NT2/D1 (cell line): ENCODE results near the gene CPEB3.

ENCODE experiments used
- SUZ12 ChIP-seq: IDR thresholded peaks from 2 replicates; pipeline ENCODE4 v1.6.1; 2011; ENCODE audit not compliant: insufficient read length, insufficient read depth; ENCODE audit errors: extremely low read depth
- YY1 ChIP-seq: IDR thresholded peaks from 2 replicates; pipeline ENCODE4 v1.6.1; 2011; ENCODE audit not compliant: insufficient read length, insufficient read depth

GRCh38 chr10:92094960-92095359 lies 195.9 kb downstream of the CPEB3 start:
- TF ChIP-seq SUZ12 = no peak
- no peak for TF ChIP-seq YY1
